ENCODE data around the gene KRTAP5-2. TPM values are rescaled to one million over a fixed set of nuclear protein-coding genes. Genes with fewer than 3 reads are reported as not detected.

The KRTAP5-2 gene
- total and polyA plus RNA-seq, 2 experiments from 2014 or later, result not detected

- no peak overlapping the region for H3K9ac ChIP-seq
- H2AFZ ChIP-seq, result no peak overlapping the region
- no peaks in the 10 kb centered on the region for H3K79me2 ChIP-seq (ENCODE audit: insufficient read depth)
- H3K36me3 ChIP-seq (ENCODE audit: low read depth), result no peaks in the 10 kb centered on the region
- 7 to 18% methylated on average over 28 to 31 of the region's 34 CpGs for WGBS, 2 experiments (ENCODE audit: low coverage in 1 of 2, low lambda C conversion rate in 2 of 2, missing lambda C conversion rate in 2 of 2)
- no peaks in the 10 kb centered on the region for H3F3A ChIP-seq (ENCODE audit: insufficient read depth)
- H3K27ac ChIP-seq, result no peak overlapping the region
- H3K4me3 ChIP-seq, result no peak overlapping the region
- TF ChIP-seq EZH2 (IDR thresholded peaks at IDR 0.05; ENCODE audit: insufficient read depth, poor library complexity, severe bottlenecking), result no peak
- no peak for TF ChIP-seq EZH2phosphoT487 (IDR thresholded peaks at IDR 0.05; ENCODE audit: insufficient read depth, low read depth)
- H4K20me1 ChIP-seq (ENCODE audit: insufficient read depth), result no peaks in the 10 kb centered on the region
- DNase-seq, result peak; percentile 74
- no peaks in the 10 kb centered on the region for H3K9me2 ChIP-seq (ENCODE audit: insufficient read depth)
- no peak overlapping the region for H3K4me2 ChIP-seq (ENCODE audit: unreplicated experiment)
- H3K4me1 ChIP-seq (ENCODE audit: insufficient read depth), result no peaks in the 10 kb centered on the region
- H3K9me3 ChIP-seq (ENCODE audit: low read depth), result no peaks in the 10 kb centered on the region
- peaks cover 24% of the 10 kb centered on the region for H3K27me3 ChIP-seq (replicated peaks; ENCODE audit: insufficient read depth)
- in situ Hi-C loops (cut with MboI), result no loop called here
These were observed 49.6 kb downstream of the KRTAP5-2 start for GRCh38 chr11:1548221-1549070.

DNA sequence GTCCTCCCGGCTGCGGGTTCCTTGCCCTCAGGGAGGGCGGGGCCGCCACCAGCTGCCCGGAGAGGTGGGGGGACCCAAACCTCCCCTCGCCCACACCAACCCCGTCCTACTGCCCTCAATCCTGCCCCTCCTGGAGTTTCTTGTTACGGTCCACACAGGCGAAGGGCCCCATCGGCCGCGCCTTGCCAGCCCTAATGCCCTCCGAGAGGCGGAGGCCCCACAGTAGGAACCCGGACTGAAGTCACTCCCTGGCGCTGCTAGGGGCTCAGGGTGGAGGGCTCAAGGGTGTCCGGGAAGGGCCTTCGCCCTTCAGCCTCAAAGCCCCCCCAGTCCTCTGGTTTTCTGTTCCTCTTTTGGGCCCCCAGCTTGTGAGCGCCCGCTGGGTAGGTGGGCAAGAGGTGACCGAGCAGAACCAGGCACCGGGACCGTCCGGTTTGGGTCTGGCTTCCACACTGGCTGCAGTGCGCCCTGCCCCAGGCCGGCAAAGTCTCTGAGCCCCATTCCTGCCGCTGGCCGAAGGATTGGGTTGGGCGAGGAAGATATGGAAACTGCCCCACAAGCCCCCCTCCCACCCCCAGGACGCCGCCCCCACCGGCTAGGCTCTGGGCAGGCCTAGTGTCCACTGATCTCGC is 50.5 kb downstream of the KRTAP5-2 start:
- Histone ChIP-seq H3K4me3 (no peak overlapping the region), H3K9me2 (ENCODE audit: insufficient read depth) (no peaks in the 10 kb centered on the region), H3K4me1 (ENCODE audit: insufficient read depth) (no peaks in the 10 kb centered on the region), H3K27me3 (replicated peaks; ENCODE audit: insufficient read depth) (peaks cover 22% of the 10 kb centered on the region), H3K27ac (no peak overlapping the region), H3K4me2 (ENCODE audit: unreplicated experiment) (no peak overlapping the region), H3K9me3 (ENCODE audit: low read depth) (no peaks in the 10 kb centered on the region), H2AFZ (no peak overlapping the region), H4K20me1 (ENCODE audit: insufficient read depth) (no peaks in the 10 kb centered on the region), H3K9ac (no peak overlapping the region), H3K79me2 (ENCODE audit: insufficient read depth) (no peaks in the 10 kb centered on the region), H3F3A (ENCODE audit: insufficient read depth) (no peaks in the 10 kb centered on the region), H3K36me3 (ENCODE audit: low read depth) (no peaks in the 10 kb centered on the region)
- TF ChIP-seq EZH2phosphoT487 (IDR thresholded peaks at IDR 0.05; ENCODE audit: insufficient read depth, low read depth), result no peak
- TF ChIP-seq EZH2 (IDR thresholded peaks at IDR 0.05; ENCODE audit: insufficient read depth, poor library complexity, severe bottlenecking), result peak; percentile 51
- DNase-seq, result no peak
- 9 to 10% methylated on average over 22 to 27 of the region's 33 CpGs for WGBS, 2 experiments (ENCODE audit: low coverage in 1 of 2, low lambda C conversion rate in 2 of 2, missing lambda C conversion rate in 2 of 2)
- in situ Hi-C loops (cut with MboI), result no loop called here

Other genes with a start within 250 kb of the KRTAP5-2 start
- gene BRSK2, start 208.4 kb downstream of the KRTAP5-2 start, total RNA-seq (2014; rRNA removed; shearing (Covaris generic)), result 0.11 and 0.13 TPM in 2 replicates
- not detected in 2 replicates for gene BRSK2, start 208.4 kb downstream of the KRTAP5-2 start, polyA plus RNA-seq (2016; fragmentation: Nextera tagmentation; extraction: Ambion mirVana)
- 22.1 and 29.3 TPM in 2 replicates for gene MOB2, start 111.5 kb downstream of the KRTAP5-2 start, total RNA-seq (2014; rRNA removed; shearing (Covaris generic))
- 27.1 and 28.8 TPM in 2 replicates for gene MOB2, start 111.5 kb downstream of the KRTAP5-2 start, polyA plus RNA-seq (2016; fragmentation: Nextera tagmentation; extraction: Ambion mirVana)
- gene DUSP8, start 26.0 kb downstream of the KRTAP5-2 start, total RNA-seq (2014; rRNA removed; shearing (Covaris generic)), result 0.11 TPM in 1 of 2 replicates, not detected in the other
- 0.05 TPM in 1 of 2 replicates, not detected in the other for gene DUSP8, start 26.0 kb downstream of the KRTAP5-2 start, polyA plus RNA-seq (2016; fragmentation: Nextera tagmentation; extraction: Ambion mirVana)
- gene KRTAP5-1, start 13.0 kb downstream of the KRTAP5-2 start, total RNA-seq (2014; rRNA removed; shearing (Covaris generic)), result not detected in 2 replicates
- not detected in 2 replicates for gene KRTAP5-1, start 13.0 kb downstream of the KRTAP5-2 start, polyA plus RNA-seq (2016; fragmentation: Nextera tagmentation; extraction: Ambion mirVana)
- not detected in 2 replicates for gene KRTAP5-3, start 10.2 kb upstream of the KRTAP5-2 start, total RNA-seq (2014; rRNA removed; shearing (Covaris generic))
- gene KRTAP5-3, start 10.2 kb upstream of the KRTAP5-2 start, polyA plus RNA-seq (2016; fragmentation: Nextera tagmentation; extraction: Ambion mirVana), result not detected in 2 replicates
- gene KRTAP5-4, start 23.8 kb upstream of the KRTAP5-2 start, total RNA-seq (2014; rRNA removed; shearing (Covaris generic)), result not detected in 2 replicates
- gene KRTAP5-4, start 23.8 kb upstream of the KRTAP5-2 start, polyA plus RNA-seq (2016; fragmentation: Nextera tagmentation; extraction: Ambion mirVana), result not detected in 2 replicates
- gene KRTAP5-5, start 31.5 kb upstream of the KRTAP5-2 start, total RNA-seq (2014; rRNA removed; shearing (Covaris generic)), result not detected in 2 replicates
- not detected in 2 replicates for gene KRTAP5-5, start 31.5 kb upstream of the KRTAP5-2 start, polyA plus RNA-seq (2016; fragmentation: Nextera tagmentation; extraction: Ambion mirVana)
- gene KRTAP5-6, start 98.9 kb upstream of the KRTAP5-2 start, total RNA-seq (2014; rRNA removed; shearing (Covaris generic)), result not detected in 2 replicates
- gene KRTAP5-6, start 98.9 kb upstream of the KRTAP5-2 start, polyA plus RNA-seq (2016; fragmentation: Nextera tagmentation; extraction: Ambion mirVana), result not detected in 2 replicates
- gene IFITM10, start 152.3 kb upstream of the KRTAP5-2 start, total RNA-seq (2014; rRNA removed; shearing (Covaris generic)), result 1.6 and 67.4 TPM in 2 replicates
- 0.41 and 0.53 TPM in 2 replicates for gene IFITM10, start 152.3 kb upstream of the KRTAP5-2 start, polyA plus RNA-seq (2016; fragmentation: Nextera tagmentation; extraction: Ambion mirVana)
- gene CTSD, start 165.6 kb upstream of the KRTAP5-2 start, total RNA-seq (2014; rRNA removed; shearing (Covaris generic)), result 305 and 338 TPM in 2 replicates
- 321 and 327 TPM in 2 replicates for gene CTSD, start 165.6 kb upstream of the KRTAP5-2 start, polyA plus RNA-seq (2016; fragmentation: Nextera tagmentation; extraction: Ambion mirVana)
- gene SYT8, start 236.7 kb upstream of the KRTAP5-2 start, total RNA-seq (2014; rRNA removed; shearing (Covaris generic)), result not detected in 2 replicates
- not detected in 2 replicates for gene SYT8, start 236.7 kb upstream of the KRTAP5-2 start, polyA plus RNA-seq (2016; fragmentation: Nextera tagmentation; extraction: Ambion mirVana)
- not detected in 2 replicates for gene TNNI2, start 240.7 kb upstream of the KRTAP5-2 start, total RNA-seq (2014; rRNA removed; shearing (Covaris generic))
- not detected in 2 replicates for gene TNNI2, start 240.7 kb upstream of the KRTAP5-2 start, polyA plus RNA-seq (2016; fragmentation: Nextera tagmentation; extraction: Ambion mirVana)